SU-DHL-6 (cell line): ENCODE results near the gene EPB41L2.

Experiments
- EZH2phosphoT487 ChIP-seq: fragments of 200-600 bp; sonication (generic), shearing (Covaris generic); conservative IDR thresholded peaks from 2 replicates; pipeline ENCODE4 v1.6.1; 2018; ENCODE audit warnings: mild to moderate bottlenecking, antibody characterized with exemption, low read length, moderate library complexity, mixed read lengths
- TF ChIP-seq, protein P1 (sequence below): fragments of 200-600 bp; sonication (generic); IDR thresholded peaks from one replicate; pipeline ENCODE4 v1.5.1; 2017; ENCODE audit warnings: antibody characterized with exemption, mild to moderate bottlenecking, low read length, moderate library complexity; ENCODE audit not compliant: insufficient read depth, poor library complexity, severe bottlenecking

GRCh38 chr6:131033631-131034030 is 29.4 kb downstream of the EPB41L2 start:
- TF ChIP-seq, protein P1, sequence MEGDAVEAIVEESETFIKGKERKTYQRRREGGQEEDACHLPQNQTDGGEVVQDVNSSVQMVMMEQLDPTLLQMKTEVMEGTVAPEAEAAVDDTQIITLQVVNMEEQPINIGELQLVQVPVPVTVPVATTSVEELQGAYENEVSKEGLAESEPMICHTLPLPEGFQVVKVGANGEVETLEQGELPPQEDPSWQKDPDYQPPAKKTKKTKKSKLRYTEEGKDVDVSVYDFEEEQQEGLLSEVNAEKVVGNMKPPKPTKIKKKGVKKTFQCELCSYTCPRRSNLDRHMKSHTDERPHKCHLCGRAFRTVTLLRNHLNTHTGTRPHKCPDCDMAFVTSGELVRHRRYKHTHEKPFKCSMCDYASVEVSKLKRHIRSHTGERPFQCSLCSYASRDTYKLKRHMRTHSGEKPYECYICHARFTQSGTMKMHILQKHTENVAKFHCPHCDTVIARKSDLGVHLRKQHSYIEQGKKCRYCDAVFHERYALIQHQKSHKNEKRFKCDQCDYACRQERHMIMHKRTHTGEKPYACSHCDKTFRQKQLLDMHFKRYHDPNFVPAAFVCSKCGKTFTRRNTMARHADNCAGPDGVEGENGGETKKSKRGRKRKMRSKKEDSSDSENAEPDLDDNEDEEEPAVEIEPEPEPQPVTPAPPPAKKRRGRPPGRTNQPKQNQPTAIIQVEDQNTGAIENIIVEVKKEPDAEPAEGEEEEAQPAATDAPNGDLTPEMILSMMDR, result no peak
- no peak for TF ChIP-seq EZH2phosphoT487
